Gastrocnemius medialis (tissue), 4 donors: Measurements from ENCODE around the gene STX12.

Experiments used
- CTCF ChIP-seq, 5 experiments: fragments of 450-650 bp in 3 of 5; fragments of 200-600 bp in 2 of 5; sonication (generic) in 2 of 5; IDR thresholded peaks in 4 of 5; conservative IDR thresholded peaks in 1 of 5; 1 replicate in 4 of 5; 2 replicates in 1 of 5; pipeline ENCODE4 v1.5.1; 2016 to 2019; ENCODE audit warnings: antibody characterized with exemption in 5 of 5, mild to moderate bottlenecking in 3 of 5, moderate library complexity in 3 of 5
- POLR2A ChIP-seq, 2 donors: fragments of 450-650 bp; IDR thresholded peaks; one replicate each; pipeline ENCODE4 v1.6.1; 2017; ENCODE audit warnings: antibody characterized with exemption in 2 of 2, mild to moderate bottlenecking in 2 of 2, moderate library complexity in 2 of 2

- no peak for TF ChIP-seq POLR2A (IDR thresholded peaks at IDR 0.05)
- TF ChIP-seq CTCF (IDR thresholded peaks at IDR 0.05 in 4 of 5, conservative IDR thresholded peaks at IDR 0.05 in 1 of 5): no peak
Observed at GRCh38 chr1:27868556-27868931, 95.5 kb downstream of the STX12 start.
